Renal pelvis (tissue), 12 donors: Measurements from ENCODE around the gene TSN. TPM values are rescaled to one million over a fixed set of nuclear protein-coding genes. Genes with fewer than 3 reads are reported as not detected.
"Not testable (repeated sequence)": the region's sequence is repeated elsewhere in the genome, so short reads cannot be mapped to it uniquely, and the experiment has no call there.

Experiments used
- DNase-seq: peaks from one replicate; pipeline ENCODE4 v3.0.0-alpha.2; 2013
- long read RNA-seq, 16 experiments: transcript quantifications; one replicate each; lab custom pipeline, GENCODE V29; 2026
- polyA plus RNA-seq, 3 donors: library from polyadenylated mRNA; unstranded; fragments of 120-200 nt; gene quantifications; one replicate each; pipeline ENCODE4 v1.2.1, GENCODE V29; 2013; ENCODE audit not compliant: insufficient read length in 3 of 3

TSN gene
- polyA plus RNA-seq: 10 to 100 TPM; 79.9 to 92.1 (median 84.2) TPM
- long read RNA-seq, donor 1, transcript TSN-201 (6 exons, 3,420 nt): major isoform, 29 of 29 reads
- long read RNA-seq, donor 1, partial matches to known transcripts: 0 of 29 reads
- long read RNA-seq, donor 1, other reads (novel, unspliced or antisense): 0 of 29 reads
- long read RNA-seq, donor 2, transcript TSN-201 (6 exons, 3,420 nt): major isoform, 32 of 33 reads
- long read RNA-seq, donor 2, partial matches to known transcripts: 0 of 33 reads
- long read RNA-seq, donor 2, other reads (novel, unspliced or antisense): 0 of 33 reads
- long read RNA-seq, donor 3, transcript TSN-201 (6 exons, 3,420 nt): major isoform, 22 of 25 reads
- long read RNA-seq, donor 3, partial matches to known transcripts: 0 of 25 reads
- long read RNA-seq, donor 3, other reads (novel, unspliced or antisense): 0 of 25 reads
- long read RNA-seq, donor 4, transcript TSN-201 (6 exons, 3,420 nt): major isoform, 21 of 129 reads
- long read RNA-seq, donor 4, partial matches to known transcripts: 55 of 129 reads
- long read RNA-seq, donor 4, other reads (novel, unspliced or antisense): 50 of 129 reads
- long read RNA-seq, donor 5, transcript TSN-201 (6 exons, 3,420 nt): major isoform, 22 of 23 reads
- long read RNA-seq, donor 5, partial matches to known transcripts: 0 of 23 reads
- long read RNA-seq, donor 5, other reads (novel, unspliced or antisense): 0 of 23 reads
- long read RNA-seq, donor 6, transcript TSN-201 (6 exons, 3,420 nt): major isoform, 38 of 39 reads
- long read RNA-seq, donor 6, partial matches to known transcripts: 0 of 39 reads
- long read RNA-seq, donor 6, other reads (novel, unspliced or antisense): 0 of 39 reads
- long read RNA-seq, donor 7, transcript TSN-201 (6 exons, 3,420 nt): major isoform, 45 of 47 reads
- long read RNA-seq, donor 7, partial matches to known transcripts: 0 of 47 reads
- long read RNA-seq, donor 7, other reads (novel, unspliced or antisense): 0 of 47 reads
- long read RNA-seq, donor 8, transcript TSN-201 (6 exons, 3,420 nt): major isoform, 23 of 25 reads
- long read RNA-seq, donor 8, partial matches to known transcripts: 0 of 25 reads
- long read RNA-seq, donor 8, other reads (novel, unspliced or antisense): 0 of 25 reads
- long read RNA-seq, donor 9, transcript TSN-201 (6 exons, 3,420 nt): major isoform, 49 of 49 reads
- long read RNA-seq, donor 9, partial matches to known transcripts: 0 of 49 reads
- long read RNA-seq, donor 9, other reads (novel, unspliced or antisense): 0 of 49 reads
- long read RNA-seq, donor 10, transcript TSN-201 (6 exons, 3,420 nt): major isoform, 26 of 28 reads
- long read RNA-seq, donor 10, partial matches to known transcripts: 0 of 28 reads
- long read RNA-seq, donor 10, other reads (novel, unspliced or antisense): 0 of 28 reads
- long read RNA-seq, donor 11, transcript TSN-201 (6 exons, 3,420 nt): major isoform, 29 of 31 reads
- long read RNA-seq, donor 11, partial matches to known transcripts: 0 of 31 reads
- long read RNA-seq, donor 11, other reads (novel, unspliced or antisense): 0 of 31 reads
- long read RNA-seq, donor 12, transcript TSN-201 (6 exons, 3,420 nt): major isoform, 40 of 45 reads
- long read RNA-seq, donor 12, partial matches to known transcripts: 0 of 45 reads
- long read RNA-seq, donor 12, other reads (novel, unspliced or antisense): 0 of 45 reads
- long read RNA-seq, donor 13, transcript TSN-201 (6 exons, 3,420 nt): major isoform, 13 of 14 reads
- long read RNA-seq, donor 13, partial matches to known transcripts: 0 of 14 reads
- long read RNA-seq, donor 13, other reads (novel, unspliced or antisense): 0 of 14 reads
- long read RNA-seq, donor 14: 0 reads
- long read RNA-seq, donor 15, transcript TSN-201 (6 exons, 3,420 nt): major isoform, 25 of 28 reads
- long read RNA-seq, donor 15, partial matches to known transcripts: 0 of 28 reads
- long read RNA-seq, donor 15, other reads (novel, unspliced or antisense): 0 of 28 reads
- long read RNA-seq, donor 16, transcript TSN-201 (6 exons, 3,420 nt): major isoform, 35 of 41 reads
- long read RNA-seq, donor 16, partial matches to known transcripts: 5 of 41 reads
- long read RNA-seq, donor 16, other reads (novel, unspliced or antisense): 0 of 41 reads

GRCh38 chr2:121755237-121756111 lies at the start of gene TSN:
Gene TSN (plus strand): TSS chr2:121755651. CDS start chr2:121755780, 129 bp downstream.
- DNase-seq: peak; percentile 97

- DNase-seq: no peak
Observed at GRCh38 chr2:121705958-121706357, 49.5 kb upstream of the TSN start.

GRCh38 chr2:121707344-121707919 lies 48.0 kb upstream of the TSN start:
- peak; percentile 80 for DNase-seq

- no peak for DNase-seq
Observed at GRCh38 chr2:121707920-121708361, 47.5 kb upstream of the TSN start.

- no peak for DNase-seq
Observed at GRCh38 chr2:121709776-121710469, 45.5 kb upstream of the TSN start.

- DNase-seq: no peak
Observed at GRCh38 chr2:121710470-121711170, 44.8 kb upstream of the TSN start.

- DNase-seq: not testable (repeated sequence)
Observed at GRCh38 chr2:121711481-121711880, 44.0 kb upstream of the TSN start.

GRCh38 chr2:121716126-121716525 lies 39.3 kb upstream of the TSN start:
- DNase-seq: no peak

- no peak for DNase-seq
Observed at GRCh38 chr2:121717529-121717928, 37.9 kb upstream of the TSN start.

- no peak for DNase-seq
Observed at GRCh38 chr2:121721926-121722325, 33.5 kb upstream of the TSN start.

- no peak for DNase-seq
Observed at GRCh38 chr2:121722479-121722878, 33.0 kb upstream of the TSN start.

GRCh38 chr2:121723316-121723715 lies 32.1 kb upstream of the TSN start:
- DNase-seq: no peak

GRCh38 chr2:121727332-121727731 lies 28.1 kb upstream of the TSN start:
- no peak for DNase-seq

GRCh38 chr2:121727950-121728349 lies 27.5 kb upstream of the TSN start:
- DNase-seq: no peak

- no peak for DNase-seq
Observed at GRCh38 chr2:121731366-121731765, 24.1 kb upstream of the TSN start.

- not testable (repeated sequence) for DNase-seq
Observed at GRCh38 chr2:121734544-121734943, 20.9 kb upstream of the TSN start.

- no peak for DNase-seq
Observed at GRCh38 chr2:121735518-121736074, 19.9 kb upstream of the TSN start.
